Astrocyte (in vitro differentiated cells and primary cell): ENCODE data around the gene DRG1. TPM values are rescaled to one million over a fixed set of nuclear protein-coding genes. Genes with fewer than 3 reads are reported as not detected.

Experiments used
- DNase-seq: peaks from one replicate; pipeline ENCODE4 v3.0.0-alpha.2; 2010; ENCODE audit warnings: low read depth
- FAIRE-seq: peaks from 2 replicates; lab custom pipeline; 2011; peaks lifted over from hg19 to GRCh38; lab: Jason Lieb, UNC
- H2AFZ ChIP-seq: 2 replicates; pipeline ENCODE4 v1.6.0; 2012; ENCODE audit warnings: low read depth, low read length, inconsistent platforms
- H3K27ac ChIP-seq: 2 replicates; pipeline ENCODE4 v1.5.1; 2011; ENCODE audit warnings: low read depth, low read length, inconsistent platforms
- H3K27me3 ChIP-seq: 2 replicates; pipeline ENCODE4 v1.6.0; 2011; ENCODE audit warnings: low read length, inconsistent platforms; ENCODE audit not compliant: insufficient read depth
- H3K36me3 ChIP-seq: 2 replicates; pipeline ENCODE4 v1.5.1; 2011; ENCODE audit warnings: low read length, inconsistent platforms; ENCODE audit not compliant: insufficient read depth
- H3K4me1 ChIP-seq: 2 replicates; pipeline ENCODE4 v1.5.1; 2011; ENCODE audit warnings: low read length, inconsistent platforms; ENCODE audit not compliant: insufficient read depth
- H3K4me2 ChIP-seq: 2 replicates; pipeline ENCODE4 v1.6.0; 2012; ENCODE audit warnings: low read length, inconsistent platforms
- H3K4me3 ChIP-seq: 2 replicates; pipeline ENCODE4 v1.5.1; 2011; ENCODE audit warnings: low read depth, mild to moderate bottlenecking, low read length, inconsistent platforms; ENCODE audit not compliant: insufficient read depth
- H3K79me2 ChIP-seq: 2 replicates; pipeline ENCODE4 v1.6.0; 2012; ENCODE audit warnings: mild to moderate bottlenecking, low read length, inconsistent platforms; ENCODE audit not compliant: insufficient read depth
- H3K9ac ChIP-seq: 2 replicates; pipeline ENCODE4 v1.6.0; 2012; ENCODE audit warnings: mild to moderate bottlenecking, low read length, inconsistent platforms
- H3K9me3 ChIP-seq: 2 replicates; pipeline ENCODE4 v1.5.1; 2012; ENCODE audit warnings: low read depth, mild to moderate bottlenecking, low read length, inconsistent platforms; ENCODE audit not compliant: insufficient read depth
- H4K20me1 ChIP-seq: 2 replicates; pipeline ENCODE4 v1.6.0; 2012; ENCODE audit warnings: low read length, inconsistent platforms; ENCODE audit not compliant: insufficient read depth
- H3K27ac Mint-ChIP-seq: one replicate; pipeline ENCODE4 v1.8.0; 2021; ENCODE audit warnings: mild to moderate bottlenecking, mixed read lengths; ENCODE audit not compliant: unreplicated experiment
- H3K27me3 Mint-ChIP-seq: one replicate; pipeline ENCODE4 v1.8.0; 2021; ENCODE audit warnings: low read depth, mixed read lengths; ENCODE audit not compliant: unreplicated experiment
- H3K36me3 Mint-ChIP-seq: one replicate; pipeline ENCODE4 v1.8.0; 2021; ENCODE audit warnings: low read depth, mixed read lengths; ENCODE audit not compliant: unreplicated experiment
- H3K4me1 Mint-ChIP-seq: one replicate; pipeline ENCODE4 v1.8.0; 2021; ENCODE audit warnings: low read depth, mixed read lengths; ENCODE audit not compliant: unreplicated experiment
- H3K4me3 Mint-ChIP-seq: one replicate; pipeline ENCODE4 v1.8.0; 2021; ENCODE audit warnings: mild to moderate bottlenecking, moderate library complexity, mixed read lengths; ENCODE audit not compliant: unreplicated experiment
- H3K9me3 Mint-ChIP-seq: one replicate; pipeline ENCODE4 v1.8.0; 2021; ENCODE audit warnings: mild to moderate bottlenecking, mixed read lengths; ENCODE audit not compliant: unreplicated experiment
- EZH2 ChIP-seq: IDR thresholded peaks from 2 replicates; pipeline ENCODE4 v1.6.1; 2012; ENCODE audit warnings: mild to moderate bottlenecking, low read length, inconsistent platforms; ENCODE audit not compliant: insufficient read depth
- total RNA-seq: library from RNA; stranded (reverse); gene quantifications from 2 replicates; pipeline ENCODE4 v1.2.1, GENCODE V29; 2021
- TF ChIP-seq, protein P1 (sequence below): IDR thresholded peaks from 2 replicates; pipeline ENCODE4 v1.5.1; 2011; ENCODE audit warnings: low read depth, mild to moderate bottlenecking, inconsistent platforms, low read length, moderate library complexity; ENCODE audit not compliant: insufficient read depth

Gene DRG1
- total RNA-seq, 1 donor from 2014 or later = 59.6 TPM

DNA sequence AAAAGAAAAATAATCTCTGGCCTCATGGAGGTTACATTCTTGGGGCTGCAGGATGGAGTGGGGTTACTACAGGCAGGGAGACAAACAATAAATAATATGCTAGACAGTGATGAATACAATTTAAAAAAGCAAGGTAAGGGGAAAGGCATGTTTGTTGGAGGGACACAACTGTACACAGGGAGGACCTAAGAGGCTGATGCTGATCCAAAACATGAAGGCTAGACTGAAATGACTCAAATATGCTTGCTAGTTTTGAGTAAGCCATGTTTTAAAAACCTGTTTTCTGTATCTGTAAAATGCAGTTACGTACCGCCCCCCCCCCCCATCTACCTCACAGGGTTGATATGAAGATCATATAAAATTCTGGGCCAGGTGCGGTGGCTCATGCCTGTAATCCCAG is 46.2 kb downstream of the DRG1 start:
- Histone ChIP-seq H3K9ac (no peak overlapping the region), H3K27ac (no peak overlapping the region), H3K27me3 (no peaks in the 10 kb centered on the region), H3K4me3 (no peak overlapping the region), H3K4me1 (no peaks in the 10 kb centered on the region), H3K36me3 (peaks cover 32% of the 10 kb centered on the region), H3K4me2 (no peak overlapping the region), H3K9me3 (no peaks in the 10 kb centered on the region), H3K79me2 (no peaks in the 10 kb centered on the region), H4K20me1 (peaks cover 1% of the 10 kb centered on the region), H2AFZ (no peak overlapping the region)
- Mint-ChIP-seq H3K36me3 (peaks cover 25% of the 10 kb centered on the region), H3K27ac (no peak overlapping the region), H3K27me3 (no peaks in the 10 kb centered on the region), H3K4me1 (peaks cover 7% of the 10 kb centered on the region), H3K4me3 (no peak overlapping the region), H3K9me3 (no peaks in the 10 kb centered on the region)
- TF ChIP-seq, protein P1, sequence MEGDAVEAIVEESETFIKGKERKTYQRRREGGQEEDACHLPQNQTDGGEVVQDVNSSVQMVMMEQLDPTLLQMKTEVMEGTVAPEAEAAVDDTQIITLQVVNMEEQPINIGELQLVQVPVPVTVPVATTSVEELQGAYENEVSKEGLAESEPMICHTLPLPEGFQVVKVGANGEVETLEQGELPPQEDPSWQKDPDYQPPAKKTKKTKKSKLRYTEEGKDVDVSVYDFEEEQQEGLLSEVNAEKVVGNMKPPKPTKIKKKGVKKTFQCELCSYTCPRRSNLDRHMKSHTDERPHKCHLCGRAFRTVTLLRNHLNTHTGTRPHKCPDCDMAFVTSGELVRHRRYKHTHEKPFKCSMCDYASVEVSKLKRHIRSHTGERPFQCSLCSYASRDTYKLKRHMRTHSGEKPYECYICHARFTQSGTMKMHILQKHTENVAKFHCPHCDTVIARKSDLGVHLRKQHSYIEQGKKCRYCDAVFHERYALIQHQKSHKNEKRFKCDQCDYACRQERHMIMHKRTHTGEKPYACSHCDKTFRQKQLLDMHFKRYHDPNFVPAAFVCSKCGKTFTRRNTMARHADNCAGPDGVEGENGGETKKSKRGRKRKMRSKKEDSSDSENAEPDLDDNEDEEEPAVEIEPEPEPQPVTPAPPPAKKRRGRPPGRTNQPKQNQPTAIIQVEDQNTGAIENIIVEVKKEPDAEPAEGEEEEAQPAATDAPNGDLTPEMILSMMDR = no peak
- TF ChIP-seq EZH2 = no peak
- no peak for DNase-seq
- FAIRE-seq = no peak

DNA sequence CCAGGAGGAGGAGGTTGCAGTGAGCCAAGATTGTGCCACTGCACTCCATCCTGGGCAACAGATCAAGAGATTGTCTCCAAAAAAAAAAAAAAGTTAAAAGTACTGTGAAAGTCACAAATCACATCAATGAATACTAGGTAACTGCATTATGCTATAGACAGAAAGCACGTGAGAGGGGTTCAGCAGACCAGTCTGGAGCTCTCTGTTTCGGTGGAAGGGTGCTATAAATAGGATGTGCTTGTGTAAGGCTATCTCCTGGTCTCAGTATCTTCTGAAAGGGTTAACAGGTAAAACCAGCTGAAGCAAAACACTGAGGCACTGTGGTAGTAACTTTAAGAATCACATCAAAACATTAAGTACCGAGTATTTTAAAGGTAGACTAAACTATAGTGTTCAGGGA is 46.8 kb downstream of the DRG1 start:
- no peak overlapping the region for H2AFZ ChIP-seq
- no peak overlapping the region for H3K9ac ChIP-seq
- Mint-ChIP-seq H3K4me1 (peaks cover 7% of the 10 kb centered on the region), H3K27ac (no peak overlapping the region), H3K36me3 (peaks cover 21% of the 10 kb centered on the region), H3K9me3 (no peaks in the 10 kb centered on the region), H3K27me3 (no peaks in the 10 kb centered on the region), H3K4me3 (no peak overlapping the region)
- no peak for FAIRE-seq
- H3K36me3 ChIP-seq = peaks cover 29% of the 10 kb centered on the region
- no peaks in the 10 kb centered on the region for H3K4me1 ChIP-seq
- H3K27me3 ChIP-seq = no peaks in the 10 kb centered on the region
- H4K20me1 ChIP-seq = no peaks in the 10 kb centered on the region
- no peaks in the 10 kb centered on the region for H3K9me3 ChIP-seq
- no peak overlapping the region for H3K4me3 ChIP-seq
- no peak overlapping the region for H3K4me2 ChIP-seq
- TF ChIP-seq EZH2 = no peak
- no peak overlapping the region for H3K27ac ChIP-seq
- H3K79me2 ChIP-seq = no peaks in the 10 kb centered on the region
- DNase-seq = no peak

DNA sequence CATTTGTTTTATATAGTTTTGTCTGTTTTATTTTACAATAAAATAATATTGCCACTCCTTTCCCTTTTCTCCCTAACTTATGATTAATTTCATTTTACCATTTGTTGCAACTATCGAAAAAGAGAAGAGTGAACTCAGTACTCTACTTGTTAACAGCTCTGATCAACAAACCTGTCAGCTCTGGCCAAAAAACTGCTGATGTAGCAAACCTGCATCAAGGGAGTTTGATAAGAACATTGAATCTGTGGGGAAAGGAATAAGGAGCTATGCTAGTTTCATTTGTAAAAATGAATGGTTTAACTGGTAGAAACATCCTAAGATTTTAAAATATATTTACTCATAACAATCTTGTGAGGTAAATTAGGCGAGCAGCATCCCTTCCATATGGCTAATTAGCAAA is 47.4 kb downstream of the DRG1 start:
- no peak overlapping the region for H3K27ac Mint-ChIP-seq
- Histone ChIP-seq H3K9me3 (no peaks in the 10 kb centered on the region), H3K4me1 (no peaks in the 10 kb centered on the region), H3K4me3 (no peak overlapping the region), H3K4me2 (no peak overlapping the region), H3K36me3 (peaks cover 26% of the 10 kb centered on the region), H4K20me1 (peaks cover 4% of the 10 kb centered on the region), H3K9ac (no peak overlapping the region), H3K79me2 (no peaks in the 10 kb centered on the region), H3K27me3 (no peaks in the 10 kb centered on the region), H3K27ac (no peak overlapping the region), H2AFZ (no peak overlapping the region)
- TF ChIP-seq, protein P1 = no peak
- no peak for TF ChIP-seq EZH2
- FAIRE-seq = no peak
- peaks cover 20% of the 10 kb centered on the region for H3K36me3 Mint-ChIP-seq
- H3K4me1 Mint-ChIP-seq = peaks cover 7% of the 10 kb centered on the region
- no peaks in the 10 kb centered on the region for H3K27me3 Mint-ChIP-seq
- H3K4me3 Mint-ChIP-seq = no peak overlapping the region
- no peaks in the 10 kb centered on the region for H3K9me3 Mint-ChIP-seq
- no peak for DNase-seq
